ENCODE results near the gene ZNF507.

The ZNF507 gene

GRCh38 chr19:32350987-32351348 is 5.6 kb downstream of the ZNF507 start:
- H3K4ac ChIP-seq (ENCODE audit: low read length): no peak overlapping the region
- H3K4me3 ChIP-seq (ENCODE audit: low read length in 2 of 2): no peak overlapping the region
- no peak overlapping the region for H3K18ac ChIP-seq (ENCODE audit: low read length)
- no peak overlapping the region for H4K91ac ChIP-seq (ENCODE audit: low read depth, low read length, poor library complexity)
- no peaks in the 10 kb centered on the region for H3K9me3 ChIP-seq (replicated peaks in 1 of 2; ENCODE audit: control insufficient read depth in 2 of 2, insufficient read depth in 1 of 2, low read depth in 1 of 2, low read length in 2 of 2)
- H3K79me1 ChIP-seq (ENCODE audit: low read depth, low read length): peaks cover 2% of the 10 kb centered on the region
- no peaks in the 10 kb centered on the region for H3K4me1 ChIP-seq (ENCODE audit: control insufficient read depth in 2 of 2, insufficient read depth in 1 of 2, low read depth in 1 of 2, low read length in 2 of 2)
- no peak overlapping the region for H4K8ac ChIP-seq (ENCODE audit: low read depth, low read length)
- H3K23ac ChIP-seq (ENCODE audit: low read depth, low read length, poor library complexity): no peak overlapping the region
- no peak overlapping the region for H2BK12ac ChIP-seq (ENCODE audit: low read length)
- no peak overlapping the region for H3K9ac ChIP-seq (ENCODE audit: low read depth, low read length, poor library complexity)
- H3K27ac ChIP-seq (replicated peaks; ENCODE audit: low read length): no peak overlapping the region
- no peak overlapping the region for H2BK120ac ChIP-seq (ENCODE audit: low read depth, low read length)
- no peaks in the 10 kb centered on the region for H3K27me3 ChIP-seq (ENCODE audit: control insufficient read depth in 3 of 3, insufficient read depth in 3 of 3, low read depth in 1 of 3, low read length in 3 of 3)
- no CpG with 5 or more reads among the region's 2 CpGs for WGBS, 2 donors (ENCODE audit: extremely low coverage in 2 of 2, insufficient read length in 2 of 2, insufficient replicate concordance in 1 of 2)
- DNase-seq (ENCODE audit: low spot score): no peak
- H2AK5ac ChIP-seq (ENCODE audit: low read depth, low read length): no peak overlapping the region
- peaks cover 24 to 86% of the 10 kb centered on the region in 2 donors for H3K36me3 ChIP-seq (replicated peaks in 1 of 2; ENCODE audit: control insufficient read depth in 2 of 2, insufficient read depth in 2 of 2, low read length in 2 of 2)
- H2BK5ac ChIP-seq (ENCODE audit: low read length): no peak overlapping the region
- H3K14ac ChIP-seq (ENCODE audit: low read length): no peak overlapping the region
- no peak overlapping the region for H2BK15ac ChIP-seq (ENCODE audit: low read length)
- no peak overlapping the region for H3K4me2 ChIP-seq (ENCODE audit: insufficient read depth, low read length, poor library complexity, severe bottlenecking)
- H2AFZ ChIP-seq (ENCODE audit: low read length): no peak overlapping the region

GRCh38 chr19:32352241-32352630 is 6.8 kb downstream of the ZNF507 start:
- Histone ChIP-seq H3K23ac (ENCODE audit: low read depth, low read length, poor library complexity) (no peak overlapping the region), H3K27me3 (ENCODE audit: control insufficient read depth in 3 of 3, insufficient read depth in 3 of 3, low read depth in 1 of 3, low read length in 3 of 3) (no peaks in the 10 kb centered on the region), H3K14ac (ENCODE audit: low read length) (no peak overlapping the region), H3K9ac (ENCODE audit: low read depth, low read length, poor library complexity) (no peak overlapping the region), H3K36me3 (replicated peaks in 1 of 2; ENCODE audit: control insufficient read depth in 2 of 2, insufficient read depth in 2 of 2, low read length in 2 of 2) (peaks cover 30 to 97% of the 10 kb centered on the region in 2 donors), H3K18ac (ENCODE audit: low read length) (no peak overlapping the region), H3K4me3 (ENCODE audit: low read length in 2 of 2) (no peak overlapping the region), H4K8ac (ENCODE audit: low read depth, low read length) (no peak overlapping the region), H3K4me1 (ENCODE audit: control insufficient read depth in 2 of 2, insufficient read depth in 1 of 2, low read depth in 1 of 2, low read length in 2 of 2) (no peaks in the 10 kb centered on the region), H2BK120ac (ENCODE audit: low read depth, low read length) (no peak overlapping the region), H3K4ac (ENCODE audit: low read length) (no peak overlapping the region), H2AK5ac (ENCODE audit: low read depth, low read length) (no peak overlapping the region), H2BK12ac (ENCODE audit: low read length) (no peak overlapping the region), H3K27ac (replicated peaks; ENCODE audit: low read length) (no peak overlapping the region), H3K9me3 (replicated peaks in 1 of 2; ENCODE audit: control insufficient read depth in 2 of 2, insufficient read depth in 1 of 2, low read depth in 1 of 2, low read length in 2 of 2) (no peaks in the 10 kb centered on the region), H2BK5ac (ENCODE audit: low read length) (no peak overlapping the region), H4K91ac (ENCODE audit: low read depth, low read length, poor library complexity) (no peak overlapping the region), H2BK15ac (ENCODE audit: low read length) (no peak overlapping the region), H3K4me2 (ENCODE audit: insufficient read depth, low read length, poor library complexity, severe bottlenecking) (no peak overlapping the region), H3K79me1 (ENCODE audit: low read depth, low read length) (no peaks in the 10 kb centered on the region), H2AFZ (ENCODE audit: low read length) (no peak overlapping the region)
- no CpG with 5 or more reads among the region's 1 CpG for WGBS, 2 donors (ENCODE audit: extremely low coverage in 2 of 2, insufficient read length in 2 of 2, insufficient replicate concordance in 1 of 2)
- no peak for DNase-seq (ENCODE audit: low spot score)

- WGBS, 2 donors (ENCODE audit: extremely low coverage in 2 of 2, insufficient read length in 2 of 2, insufficient replicate concordance in 1 of 2): no CpG with 5 or more reads among the region's 9 CpGs
- no peak overlapping the region for H3K14ac ChIP-seq (ENCODE audit: low read length)
- no peak overlapping the region for H4K91ac ChIP-seq (ENCODE audit: low read depth, low read length, poor library complexity)
- no peaks in the 10 kb centered on the region for H3K27me3 ChIP-seq (ENCODE audit: control insufficient read depth in 3 of 3, insufficient read depth in 3 of 3, low read depth in 1 of 3, low read length in 3 of 3)
- H3K4me1 ChIP-seq (ENCODE audit: control insufficient read depth in 2 of 2, insufficient read depth in 1 of 2, low read depth in 1 of 2, low read length in 2 of 2): no peaks in the 10 kb centered on the region
- no peak overlapping the region for H3K9ac ChIP-seq (ENCODE audit: low read depth, low read length, poor library complexity)
- H2AFZ ChIP-seq (ENCODE audit: low read length): no peak overlapping the region
- peaks cover 29 to 97% of the 10 kb centered on the region in 2 donors for H3K36me3 ChIP-seq (replicated peaks in 1 of 2; ENCODE audit: control insufficient read depth in 2 of 2, insufficient read depth in 2 of 2, low read length in 2 of 2)
- H3K23ac ChIP-seq (ENCODE audit: low read depth, low read length, poor library complexity): no peak overlapping the region
- H2BK15ac ChIP-seq (ENCODE audit: low read length): no peak overlapping the region
- no peak overlapping the region for H3K27ac ChIP-seq (replicated peaks; ENCODE audit: low read length)
- no peak for DNase-seq (ENCODE audit: low spot score)
- no peak overlapping the region for H2BK12ac ChIP-seq (ENCODE audit: low read length)
- H3K9me3 ChIP-seq (replicated peaks in 1 of 2; ENCODE audit: control insufficient read depth in 2 of 2, insufficient read depth in 1 of 2, low read depth in 1 of 2, low read length in 2 of 2): no peaks in the 10 kb centered on the region
- H2BK5ac ChIP-seq (ENCODE audit: low read length): no peak overlapping the region
- no peak overlapping the region for H4K8ac ChIP-seq (ENCODE audit: low read depth, low read length)
- no peak overlapping the region for H3K18ac ChIP-seq (ENCODE audit: low read length)
- no peak overlapping the region for H2BK120ac ChIP-seq (ENCODE audit: low read depth, low read length)
- H3K4ac ChIP-seq (ENCODE audit: low read length): no peak overlapping the region
- no peak overlapping the region for H3K4me2 ChIP-seq (ENCODE audit: insufficient read depth, low read length, poor library complexity, severe bottlenecking)
- no peak overlapping the region for H2AK5ac ChIP-seq (ENCODE audit: low read depth, low read length)
- no peaks in the 10 kb centered on the region for H3K79me1 ChIP-seq (ENCODE audit: low read depth, low read length)
- no peak overlapping the region for H3K4me3 ChIP-seq (ENCODE audit: low read length in 2 of 2)
Observed at GRCh38 chr19:32354345-32354744, 8.9 kb downstream of the ZNF507 start.

DNA sequence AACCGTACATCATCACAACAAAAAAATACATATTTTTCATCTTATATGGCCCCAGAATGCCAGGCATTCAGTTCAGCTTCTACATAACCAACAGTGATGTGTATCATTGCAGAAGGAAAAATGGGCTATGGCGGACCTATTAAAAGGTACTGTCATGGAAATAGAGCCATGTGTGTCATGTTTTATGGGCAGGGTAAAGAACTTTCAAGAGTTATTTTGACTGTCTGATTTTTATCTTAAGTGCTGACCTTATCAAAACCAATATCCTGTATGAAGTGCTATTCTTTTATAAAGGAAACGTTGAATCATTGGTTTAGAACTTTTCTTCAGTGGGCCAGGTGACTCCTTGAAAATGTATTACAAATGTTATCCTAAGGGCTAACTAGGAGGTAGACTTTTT is 9.9 kb downstream of the ZNF507 start:
- no CpG with 5 or more reads among the region's 3 CpGs for WGBS, 2 donors (ENCODE audit: extremely low coverage in 2 of 2, insufficient read length in 2 of 2, insufficient replicate concordance in 1 of 2)
- Histone ChIP-seq H3K27me3 (ENCODE audit: control insufficient read depth in 3 of 3, insufficient read depth in 3 of 3, low read depth in 1 of 3, low read length in 3 of 3) (no peaks in the 10 kb centered on the region), H2BK5ac (ENCODE audit: low read length) (no peak overlapping the region)

More for the DNA sequence above, 9.9 kb downstream of the ZNF507 start:
- H3K23ac ChIP-seq (ENCODE audit: low read depth, low read length, poor library complexity): no peak overlapping the region
- no peak overlapping the region for H4K8ac ChIP-seq (ENCODE audit: low read depth, low read length)
- no peaks in the 10 kb centered on the region for H3K79me1 ChIP-seq (ENCODE audit: low read depth, low read length)
- peaks cover 30 to 97% of the 10 kb centered on the region in 2 donors for H3K36me3 ChIP-seq (replicated peaks in 1 of 2; ENCODE audit: control insufficient read depth in 2 of 2, insufficient read depth in 2 of 2, low read length in 2 of 2)
- no peak overlapping the region for H3K27ac ChIP-seq (replicated peaks; ENCODE audit: low read length)
- no peak overlapping the region for H3K18ac ChIP-seq (ENCODE audit: low read length)
- H2AFZ ChIP-seq (ENCODE audit: low read length): no peak overlapping the region
- H2AK5ac ChIP-seq (ENCODE audit: low read depth, low read length): no peak overlapping the region
- no peak overlapping the region for H3K14ac ChIP-seq (ENCODE audit: low read length)
- DNase-seq (ENCODE audit: low spot score): no peak
- H3K4me1 ChIP-seq (ENCODE audit: control insufficient read depth in 2 of 2, insufficient read depth in 1 of 2, low read depth in 1 of 2, low read length in 2 of 2): no peaks in the 10 kb centered on the region
- H3K4me2 ChIP-seq (ENCODE audit: insufficient read depth, low read length, poor library complexity, severe bottlenecking): no peak overlapping the region
- H4K91ac ChIP-seq (ENCODE audit: low read depth, low read length, poor library complexity): no peak overlapping the region
- no peak overlapping the region for H3K4ac ChIP-seq (ENCODE audit: low read length)
- H3K4me3 ChIP-seq (ENCODE audit: low read length in 2 of 2): no peak overlapping the region
- no peak overlapping the region for H2BK12ac ChIP-seq (ENCODE audit: low read length)
- H2BK120ac ChIP-seq (ENCODE audit: low read depth, low read length): no peak overlapping the region
- H2BK15ac ChIP-seq (ENCODE audit: low read length): no peak overlapping the region
- H3K9ac ChIP-seq (ENCODE audit: low read depth, low read length, poor library complexity): no peak overlapping the region
- H3K9me3 ChIP-seq (replicated peaks in 1 of 2; ENCODE audit: control insufficient read depth in 2 of 2, insufficient read depth in 1 of 2, low read depth in 1 of 2, low read length in 2 of 2): no peaks in the 10 kb centered on the region

Data from neuronal stem cell (in vitro differentiated cells).